Neuronal stem cell (in vitro differentiated cells): ENCODE measurements around the gene CADPS.

Source experiments
- DNase-seq: peaks from one replicate; pipeline ENCODE4 v3.0.0-alpha.2; 2013; ENCODE audit warnings: low spot score
- H2AFZ ChIP-seq: one replicate; pipeline ENCODE4 v1.6.1; 2013; ENCODE audit warnings: mild to moderate bottlenecking, low read length, inconsistent platforms
- H2AK5ac ChIP-seq: 2 replicates; pipeline ENCODE4 v1.6.1; 2013; ENCODE audit warnings: low read depth, mild to moderate bottlenecking, inconsistent platforms, low read length, moderate library complexity, mixed read lengths
- H2BK120ac ChIP-seq: 2 replicates; pipeline ENCODE4 v1.6.1; 2013; ENCODE audit warnings: low read depth, mild to moderate bottlenecking, inconsistent platforms, low read length, moderate library complexity, mixed read lengths
- H2BK12ac ChIP-seq: one replicate; pipeline ENCODE4 v1.6.1; 2013; ENCODE audit warnings: low read length, inconsistent platforms
- H2BK15ac ChIP-seq: 2 replicates; pipeline ENCODE4 v1.6.1; 2013; ENCODE audit warnings: mild to moderate bottlenecking, low read length, inconsistent platforms, mixed read lengths
- H2BK5ac ChIP-seq: one replicate; pipeline ENCODE4 v1.6.1; 2013; ENCODE audit warnings: inconsistent platforms, mild to moderate bottlenecking, low read length, moderate library complexity
- H3K14ac ChIP-seq: one replicate; pipeline ENCODE4 v1.6.1; 2013; ENCODE audit warnings: low read length, inconsistent platforms
- H3K18ac ChIP-seq: 2 replicates; pipeline ENCODE4 v1.6.1; 2013; ENCODE audit warnings: low read length, inconsistent platforms
- H3K23ac ChIP-seq: 2 replicates; pipeline ENCODE4 v1.6.1; 2013; ENCODE audit warnings: low read depth, mild to moderate bottlenecking, mixed read lengths, low read length, inconsistent platforms; ENCODE audit not compliant: poor library complexity
- H3K27ac ChIP-seq: replicated peaks from 3 replicates; pipeline ENCODE4 v1.5.1; 2013; ENCODE audit warnings: low read length, inconsistent platforms
- H3K27me3 ChIP-seq, 3 experiments: 2 replicates each; pipeline ENCODE4 v1.6.1; 2013; ENCODE audit warnings: low read length in 3 of 3, mild to moderate bottlenecking in 2 of 3, inconsistent platforms in 1 of 3, low read depth in 1 of 3, mixed read lengths in 1 of 3, moderate library complexity in 1 of 3; ENCODE audit not compliant: control insufficient read depth in 3 of 3, insufficient read depth in 3 of 3
- H3K36me3 ChIP-seq, 2 donors: replicated peaks in 1 of 2; 2 replicates each; pipeline ENCODE4 v1.6.1; 2013; ENCODE audit warnings: low read length in 2 of 2; ENCODE audit not compliant: control insufficient read depth in 2 of 2, insufficient read depth in 2 of 2
- H3K4ac ChIP-seq: 2 replicates; pipeline ENCODE4 v1.6.1; 2013; ENCODE audit warnings: inconsistent platforms, mild to moderate bottlenecking, low read length, moderate library complexity
- H3K4me1 ChIP-seq, 2 donors: 1 replicate in 1 of 2; 2 replicates in 1 of 2; pipeline ENCODE4 v1.6.1; 2013; ENCODE audit warnings: low read length in 2 of 2, low read depth in 1 of 2; ENCODE audit not compliant: control insufficient read depth in 2 of 2, insufficient read depth in 1 of 2
- H3K4me2 ChIP-seq: one replicate; pipeline ENCODE4 v1.6.1; 2013; ENCODE audit warnings: mild to moderate bottlenecking, low read length, inconsistent platforms; ENCODE audit not compliant: insufficient read depth, poor library complexity, severe bottlenecking
- H3K4me3 ChIP-seq, 2 donors: 2 replicates each; pipeline ENCODE4 v1.5.1; 2013; ENCODE audit warnings: low read length in 2 of 2, mild to moderate bottlenecking in 2 of 2, inconsistent platforms in 1 of 2, moderate library complexity in 1 of 2
- H3K79me1 ChIP-seq: one replicate; pipeline ENCODE4 v1.6.1; 2013; ENCODE audit warnings: low read depth, mild to moderate bottlenecking, inconsistent platforms, low read length, moderate library complexity
- H3K9ac ChIP-seq: one replicate; pipeline ENCODE4 v1.6.1; 2013; ENCODE audit warnings: mild to moderate bottlenecking, low read depth, low read length, inconsistent platforms; ENCODE audit not compliant: poor library complexity
- H3K9me3 ChIP-seq, 2 donors: replicated peaks in 1 of 2; 2 replicates each; pipeline versions ENCODE3 to v1.6.1; 2013; ENCODE audit warnings: low read length in 2 of 2, mild to moderate bottlenecking in 2 of 2, inconsistent platforms in 1 of 2, low read depth in 1 of 2, mixed read lengths in 1 of 2, moderate library complexity in 1 of 2; ENCODE audit not compliant: control insufficient read depth in 2 of 2, insufficient read depth in 1 of 2
- H4K8ac ChIP-seq: one replicate; pipeline ENCODE4 v1.6.1; 2013; ENCODE audit warnings: low read depth, mild to moderate bottlenecking, inconsistent platforms, low read length, moderate library complexity
- H4K91ac ChIP-seq: one replicate; pipeline ENCODE4 v1.6.1; 2013; ENCODE audit warnings: low read length, low read depth, mild to moderate bottlenecking, inconsistent platforms; ENCODE audit not compliant: poor library complexity
- WGBS, 2 donors: extraction: QIAGEN DNeasy Blood & Tissue Kit; methylation state at CpG; one replicate each; pipeline ENCODE4 v1.1.7; 2013; ENCODE audit warnings: missing lambda C conversion rate in 2 of 2, mixed read lengths in 1 of 2; ENCODE audit not compliant: insufficient read length in 2 of 2, insufficient replicate concordance in 1 of 2; ENCODE audit errors: extremely low coverage in 2 of 2; 5-methylcytosine and 5-hydroxymethylcytosine counted together

CADPS gene

GRCh38 chr3:62529230-62529629, 346.0 kb downstream of the CADPS start:
- Histone ChIP-seq H3K27ac (no peak overlapping the region), H2BK15ac (no peak overlapping the region), H4K8ac (no peak overlapping the region), H3K23ac (no peak overlapping the region), H3K9me3 (no peaks in the 10 kb centered on the region), H2BK5ac (no peak overlapping the region), H3K27me3 (peaks cover 0 to 10% (median 0%) of the 10 kb centered on the region in 3 experiments), H3K9ac (no peak overlapping the region), H2BK120ac (no peak overlapping the region), H3K4me1 (no peaks in the 10 kb centered on the region), H3K14ac (no peak overlapping the region), H3K4ac (no peak overlapping the region), H3K4me2 (no peak overlapping the region), H3K36me3 (no peaks in the 10 kb centered on the region), H2AFZ (no peak overlapping the region), H2BK12ac (no peak overlapping the region), H4K91ac (no peak overlapping the region), H3K79me1 (no peaks in the 10 kb centered on the region), H3K4me3 (no peak overlapping the region), H3K18ac (no peak overlapping the region), H2AK5ac (no peak overlapping the region)
- no CpG with 5 or more reads among the region's 4 CpGs for whole genome bisulfite sequencing, 2 donors
- peak; percentile 72 for DNase-seq

- H2BK5ac ChIP-seq: no peak overlapping the region
- H4K8ac ChIP-seq: no peak overlapping the region
- no peak overlapping the region for H2AK5ac ChIP-seq
- no peaks in the 10 kb centered on the region for H3K4me1 ChIP-seq
- no peak overlapping the region for H2BK12ac ChIP-seq
- H3K9ac ChIP-seq: no peak overlapping the region
- H3K36me3 ChIP-seq: no peaks in the 10 kb centered on the region
- no peak overlapping the region for H4K91ac ChIP-seq
- H3K23ac ChIP-seq: no peak overlapping the region
- no peak for DNase-seq
- no peak overlapping the region for H2BK120ac ChIP-seq
- no peak overlapping the region for H3K4me2 ChIP-seq
- H3K4me3 ChIP-seq: no peak overlapping the region
- WGBS, 2 donors: no CpG with 5 or more reads among the region's 4 CpGs
- no peaks in the 10 kb centered on the region for H3K79me1 ChIP-seq
- H3K27me3 ChIP-seq: peaks cover 0 to 13% (median 1%) of the 10 kb centered on the region in 3 experiments
- no peak overlapping the region for H3K18ac ChIP-seq
- no peak overlapping the region for H3K4ac ChIP-seq
- H3K9me3 ChIP-seq: no peaks in the 10 kb centered on the region
- no peak overlapping the region for H3K14ac ChIP-seq
- H2BK15ac ChIP-seq: no peak overlapping the region
- no peak overlapping the region for H2AFZ ChIP-seq
- no peak overlapping the region for H3K27ac ChIP-seq
Observed at GRCh38 chr3:62527474-62527873, 347.7 kb downstream of the CADPS start.

DNA sequence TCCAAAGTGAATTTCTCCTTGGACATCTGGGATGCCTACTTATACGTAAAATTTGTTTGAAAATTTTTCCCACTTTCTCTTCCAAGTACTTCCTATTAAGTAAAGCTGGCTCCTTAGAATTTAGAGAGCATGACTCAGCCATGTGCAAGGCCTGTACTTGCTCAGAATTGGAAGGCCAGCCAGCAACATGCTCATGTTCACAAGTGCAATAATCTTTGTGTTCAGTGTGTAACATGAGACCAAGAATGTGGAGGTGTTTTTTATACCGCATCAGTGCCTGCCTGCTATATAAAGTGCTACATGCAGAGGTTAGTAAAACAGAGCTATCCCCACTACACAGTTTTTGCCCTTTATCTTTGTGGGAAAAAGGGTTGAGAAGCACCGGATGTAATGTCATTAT, 349.9 kb downstream of the CADPS start:
- Histone ChIP-seq H4K91ac (no peak overlapping the region), H2BK5ac (no peak overlapping the region), H2BK12ac (no peak overlapping the region), H2AFZ (no peak overlapping the region), H3K14ac (no peak overlapping the region), H3K9ac (no peak overlapping the region), H3K23ac (no peak overlapping the region), H3K27me3 (peaks cover 0 to 6% (median 1%) of the 10 kb centered on the region in 3 experiments), H2AK5ac (no peak overlapping the region), H3K18ac (no peak overlapping the region), H2BK120ac (no peak overlapping the region), H3K36me3 (no peaks in the 10 kb centered on the region), H3K4me3 (no peak overlapping the region), H3K4ac (no peak overlapping the region), H3K4me1 (no peaks in the 10 kb centered on the region), H2BK15ac (no peak overlapping the region), H4K8ac (no peak overlapping the region), H3K4me2 (no peak overlapping the region), H3K79me1 (no peaks in the 10 kb centered on the region), H3K27ac (no peak overlapping the region), H3K9me3 (no peaks in the 10 kb centered on the region)
- DNase-seq: no peak
- WGBS, 2 donors: no CpG with 5 or more reads among the region's 3 CpGs

DNA sequence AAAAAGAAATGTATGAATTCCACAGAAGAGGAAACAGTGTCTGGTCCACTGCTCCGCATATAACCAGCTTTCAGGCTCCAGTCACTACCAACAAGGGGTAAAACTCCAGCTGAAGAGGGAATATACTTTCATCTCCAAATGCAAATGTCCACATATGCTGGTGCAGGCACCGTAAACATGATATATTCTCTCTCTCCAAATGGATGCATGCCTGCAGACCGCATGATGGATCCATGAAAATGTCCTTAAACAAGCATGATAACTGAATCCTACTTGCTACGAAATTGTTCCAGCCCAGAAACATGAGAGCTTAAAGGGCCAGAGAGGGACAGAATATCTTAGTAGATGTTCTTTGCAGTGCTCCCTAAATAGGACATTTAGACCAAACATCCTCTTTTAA, 351.5 kb downstream of the CADPS start:
- Histone ChIP-seq H3K14ac (no peak overlapping the region), H4K8ac (no peak overlapping the region), H2BK12ac (no peak overlapping the region), H3K4me1 (no peaks in the 10 kb centered on the region), H3K4me2 (no peak overlapping the region), H3K27me3 (peaks cover 0 to 8% (median 1%) of the 10 kb centered on the region in 3 experiments), H3K23ac (no peak overlapping the region), H3K18ac (no peak overlapping the region), H2BK5ac (no peak overlapping the region), H3K79me1 (no peaks in the 10 kb centered on the region), H3K9ac (no peak overlapping the region), H4K91ac (no peak overlapping the region), H2BK120ac (no peak overlapping the region), H3K36me3 (no peaks in the 10 kb centered on the region), H2BK15ac (no peak overlapping the region), H3K4me3 (no peak overlapping the region), H2AFZ (no peak overlapping the region), H3K4ac (no peak overlapping the region), H3K9me3 (no peaks in the 10 kb centered on the region), H3K27ac (no peak overlapping the region), H2AK5ac (no peak overlapping the region)
- WGBS, 2 donors: no CpG with 5 or more reads among the region's 4 CpGs
- no peak for DNase-seq
